Astrocyte (in vitro differentiated cells and primary cell): ENCODE results near the gene ANKMY2. TPM values are rescaled to one million over a fixed set of nuclear protein-coding genes. Genes with fewer than 3 reads are reported as not detected.

Experiments used
- DNase-seq: peaks from one replicate; pipeline ENCODE4 v3.0.0-alpha.2; 2010; ENCODE audit warnings: low read depth
- FAIRE-seq: peaks from 2 replicates; lab custom pipeline; 2011; peaks lifted over from hg19 to GRCh38; lab: Jason Lieb, UNC
- H2AFZ ChIP-seq: 2 replicates; pipeline ENCODE4 v1.6.0; 2012; ENCODE audit warnings: low read depth, low read length, inconsistent platforms
- H3K27ac ChIP-seq: 2 replicates; pipeline ENCODE4 v1.5.1; 2011; ENCODE audit warnings: low read depth, low read length, inconsistent platforms
- H3K27me3 ChIP-seq: 2 replicates; pipeline ENCODE4 v1.6.0; 2011; ENCODE audit warnings: low read length, inconsistent platforms; ENCODE audit not compliant: insufficient read depth
- H3K36me3 ChIP-seq: 2 replicates; pipeline ENCODE4 v1.5.1; 2011; ENCODE audit warnings: low read length, inconsistent platforms; ENCODE audit not compliant: insufficient read depth
- H3K4me1 ChIP-seq: 2 replicates; pipeline ENCODE4 v1.5.1; 2011; ENCODE audit warnings: low read length, inconsistent platforms; ENCODE audit not compliant: insufficient read depth
- H3K4me2 ChIP-seq: 2 replicates; pipeline ENCODE4 v1.6.0; 2012; ENCODE audit warnings: low read length, inconsistent platforms
- H3K4me3 ChIP-seq: 2 replicates; pipeline ENCODE4 v1.5.1; 2011; ENCODE audit warnings: low read depth, mild to moderate bottlenecking, low read length, inconsistent platforms; ENCODE audit not compliant: insufficient read depth
- H3K79me2 ChIP-seq: 2 replicates; pipeline ENCODE4 v1.6.0; 2012; ENCODE audit warnings: mild to moderate bottlenecking, low read length, inconsistent platforms; ENCODE audit not compliant: insufficient read depth
- H3K9ac ChIP-seq: 2 replicates; pipeline ENCODE4 v1.6.0; 2012; ENCODE audit warnings: mild to moderate bottlenecking, low read length, inconsistent platforms
- H3K9me3 ChIP-seq: 2 replicates; pipeline ENCODE4 v1.5.1; 2012; ENCODE audit warnings: low read depth, mild to moderate bottlenecking, low read length, inconsistent platforms; ENCODE audit not compliant: insufficient read depth
- H4K20me1 ChIP-seq: 2 replicates; pipeline ENCODE4 v1.6.0; 2012; ENCODE audit warnings: low read length, inconsistent platforms; ENCODE audit not compliant: insufficient read depth
- H3K27ac Mint-ChIP-seq: one replicate; pipeline ENCODE4 v1.8.0; 2021; ENCODE audit warnings: mild to moderate bottlenecking, mixed read lengths; ENCODE audit not compliant: unreplicated experiment
- H3K27me3 Mint-ChIP-seq: one replicate; pipeline ENCODE4 v1.8.0; 2021; ENCODE audit warnings: low read depth, mixed read lengths; ENCODE audit not compliant: unreplicated experiment
- H3K36me3 Mint-ChIP-seq: one replicate; pipeline ENCODE4 v1.8.0; 2021; ENCODE audit warnings: low read depth, mixed read lengths; ENCODE audit not compliant: unreplicated experiment
- H3K4me1 Mint-ChIP-seq: one replicate; pipeline ENCODE4 v1.8.0; 2021; ENCODE audit warnings: low read depth, mixed read lengths; ENCODE audit not compliant: unreplicated experiment
- H3K4me3 Mint-ChIP-seq: one replicate; pipeline ENCODE4 v1.8.0; 2021; ENCODE audit warnings: mild to moderate bottlenecking, moderate library complexity, mixed read lengths; ENCODE audit not compliant: unreplicated experiment
- H3K9me3 Mint-ChIP-seq: one replicate; pipeline ENCODE4 v1.8.0; 2021; ENCODE audit warnings: mild to moderate bottlenecking, mixed read lengths; ENCODE audit not compliant: unreplicated experiment
- CTCF ChIP-seq: IDR thresholded peaks from 2 replicates; pipeline ENCODE4 v1.5.1; 2011; ENCODE audit warnings: low read depth, mild to moderate bottlenecking, inconsistent platforms, low read length, moderate library complexity; ENCODE audit not compliant: insufficient read depth
- EZH2 ChIP-seq: IDR thresholded peaks from 2 replicates; pipeline ENCODE4 v1.6.1; 2012; ENCODE audit warnings: mild to moderate bottlenecking, low read length, inconsistent platforms; ENCODE audit not compliant: insufficient read depth
- total RNA-seq: library from RNA; stranded (reverse); gene quantifications from 2 replicates; pipeline ENCODE4 v1.2.1, GENCODE V29; 2021

The ANKMY2 gene
- total RNA-seq, 1 donor from 2014 or later, result 21.9 TPM

GRCh38 chr7:16616542-16616941, 29.0 kb downstream of the ANKMY2 start:
- Histone ChIP-seq H2AFZ (no peak overlapping the region), H3K27me3 (no peaks in the 10 kb centered on the region), H3K4me3 (no peak overlapping the region), H3K79me2 (no peaks in the 10 kb centered on the region), H3K36me3 (no peaks in the 10 kb centered on the region), H3K9ac (no peak overlapping the region), H3K9me3 (no peaks in the 10 kb centered on the region), H4K20me1 (no peaks in the 10 kb centered on the region), H3K4me1 (no peaks in the 10 kb centered on the region), H3K27ac (no peak overlapping the region), H3K4me2 (no peak overlapping the region)
- DNase-seq (no peak), FAIRE-seq (no peak)
- Mint-ChIP-seq H3K4me3 (no peak overlapping the region), H3K36me3 (peaks cover 19% of the 10 kb centered on the region), H3K4me1 (peaks cover 11% of the 10 kb centered on the region), H3K9me3 (no peaks in the 10 kb centered on the region), H3K27me3 (no peaks in the 10 kb centered on the region), H3K27ac (no peak overlapping the region)
- TF ChIP-seq EZH2, result no peak
- no peak for TF ChIP-seq CTCF

- Mint-ChIP-seq H3K4me3 (no peak overlapping the region), H3K36me3 (peaks cover 16% of the 10 kb centered on the region), H3K4me1 (peaks cover 11% of the 10 kb centered on the region), H3K9me3 (no peaks in the 10 kb centered on the region), H3K27ac (no peak overlapping the region), H3K27me3 (no peaks in the 10 kb centered on the region)
- Histone ChIP-seq H3K4me3 (no peak overlapping the region), H3K9ac (no peak overlapping the region), H3K9me3 (no peaks in the 10 kb centered on the region), H3K4me2 (no peak overlapping the region), H3K79me2 (no peaks in the 10 kb centered on the region), H3K36me3 (no peaks in the 10 kb centered on the region), H3K27me3 (no peaks in the 10 kb centered on the region), H4K20me1 (no peaks in the 10 kb centered on the region), H3K4me1 (no peaks in the 10 kb centered on the region), H2AFZ (no peak overlapping the region), H3K27ac (no peak overlapping the region)
- DNase-seq, result no peak
- TF ChIP-seq CTCF (no peak), EZH2 (no peak)
- FAIRE-seq, result no peak
Observed at GRCh38 chr7:16616122-16616521, 29.4 kb downstream of the ANKMY2 start.

DNA sequence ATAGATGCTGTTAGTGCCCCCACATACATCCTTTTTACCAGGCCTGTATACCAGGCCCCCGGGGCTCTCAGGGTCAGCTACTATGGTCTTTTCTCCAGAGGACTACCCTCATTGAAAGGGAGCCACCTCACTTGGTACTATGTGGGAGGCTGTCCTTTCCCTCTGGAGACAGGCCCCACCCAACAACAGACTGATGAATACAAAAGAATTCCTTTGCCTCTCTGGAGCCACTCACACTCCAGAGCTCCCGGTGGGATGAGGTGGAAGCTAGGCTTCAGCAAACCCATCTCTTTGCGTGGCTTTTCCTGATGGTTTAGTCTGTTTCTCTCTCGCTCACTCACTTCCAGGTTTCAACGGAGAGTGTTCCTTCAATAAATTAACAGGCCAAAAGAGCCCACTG, 30.3 kb downstream of the ANKMY2 start:
- no peak overlapping the region for H3K4me3 ChIP-seq
- no peaks in the 10 kb centered on the region for H3K27me3 Mint-ChIP-seq
- H3K27me3 ChIP-seq, result no peaks in the 10 kb centered on the region
- no peaks in the 10 kb centered on the region for H3K9me3 Mint-ChIP-seq
- H3K36me3 Mint-ChIP-seq, result peaks cover 16% of the 10 kb centered on the region
- H3K27ac ChIP-seq, result no peak overlapping the region
- no peak overlapping the region for H3K4me3 Mint-ChIP-seq
- TF ChIP-seq CTCF (no peak), EZH2 (no peak)
- H2AFZ ChIP-seq, result no peak overlapping the region
- H3K4me1 Mint-ChIP-seq, result peaks cover 8% of the 10 kb centered on the region
- no peaks in the 10 kb centered on the region for H4K20me1 ChIP-seq
- H3K4me1 ChIP-seq, result no peaks in the 10 kb centered on the region
- no peaks in the 10 kb centered on the region for H3K9me3 ChIP-seq
- H3K36me3 ChIP-seq, result no peaks in the 10 kb centered on the region
- H3K9ac ChIP-seq, result no peak overlapping the region
- FAIRE-seq (no peak), DNase-seq (no peak)
- no peak overlapping the region for H3K4me2 ChIP-seq
- H3K79me2 ChIP-seq, result no peaks in the 10 kb centered on the region
- H3K27ac Mint-ChIP-seq, result no peak overlapping the region
